ENCODE results near the gene PARPBP.
"Not testable (repeated sequence)": the region's sequence is repeated elsewhere in the genome, so short reads cannot be mapped to it uniquely, and the experiment has no call there.

DNA sequence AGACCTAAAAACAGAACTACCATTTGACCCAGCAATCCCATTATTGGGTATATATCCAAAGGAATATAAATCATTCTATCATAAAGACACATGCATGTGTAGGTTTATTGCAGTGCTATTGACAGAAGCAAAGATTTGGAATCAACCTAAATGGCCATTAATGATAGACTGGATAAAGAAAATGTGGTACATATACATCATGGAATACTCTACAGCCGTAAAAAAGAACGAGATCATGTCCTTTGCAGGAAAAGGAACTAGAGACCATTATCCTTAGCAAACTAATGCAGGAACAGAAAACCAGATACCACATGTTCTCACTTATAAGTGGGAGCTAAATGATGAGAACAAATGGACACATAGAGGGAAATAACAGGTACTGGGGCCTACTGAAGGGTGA, 11.5 kb downstream of the PARPBP start:
- not testable (repeated sequence) for TF ChIP-seq CTCF (IDR thresholded peaks at IDR 0.05); ZFX (IDR thresholded peaks at IDR 0.05; ENCODE audit: borderline replicate concordance)

Measured in 22Rv1 (cell line).